ENCODE measurements around the gene CEP72. TPM values are rescaled to one million over a fixed set of nuclear protein-coding genes. Genes with fewer than 3 reads are reported as not detected.
"Not testable (repeated sequence)": the region's sequence is repeated elsewhere in the genome, so short reads cannot be mapped to it uniquely, and the experiment has no call there.

Gene CEP72
- polyA plus RNA-seq, 1 donor = 12.6 TPM

- no peak for DNase-seq
These were observed 72.6 kb downstream of the CEP72 start for GRCh38 chr5:684751-685216.

GRCh38 chr5:685262-686171 lies 73.4 kb downstream of the CEP72 start:
- no peak for DNase-seq

GRCh38 chr5:686172-686523 lies 74.0 kb downstream of the CEP72 start:
- DNase-seq = not testable (repeated sequence)

- DNase-seq = not testable (repeated sequence)
These were observed 74.8 kb downstream of the CEP72 start for GRCh38 chr5:686936-687335.

- not testable (repeated sequence) for DNase-seq
These were observed 76.3 kb downstream of the CEP72 start for GRCh38 chr5:688348-689010.

- DNase-seq = not testable (repeated sequence)
These were observed 78.2 kb downstream of the CEP72 start for GRCh38 chr5:690293-690692.

- not testable (repeated sequence) for DNase-seq
These were observed 78.9 kb downstream of the CEP72 start for GRCh38 chr5:691049-691448.

- no peak for DNase-seq
These were observed 79.8 kb downstream of the CEP72 start for GRCh38 chr5:691817-692528.

- DNase-seq = not testable (repeated sequence)
These were observed 80.4 kb downstream of the CEP72 start for GRCh38 chr5:692529-693041.

GRCh38 chr5:693271-694041 lies 81.3 kb downstream of the CEP72 start, which contains the start of gene TPPP:
TSS of gene TPPP (minus strand) at chr5:693352. CDS start at chr5:678060, 15,292 bp downstream.
- peak; percentile 85 for DNase-seq

GRCh38 chr5:694042-694431 lies 81.9 kb downstream of the CEP72 start:
- not testable (repeated sequence) for DNase-seq

GRCh38 chr5:695475-695874 lies 83.3 kb downstream of the CEP72 start:
- DNase-seq = not testable (repeated sequence)

- DNase-seq = not testable (repeated sequence)
These were observed 84.1 kb downstream of the CEP72 start for GRCh38 chr5:696191-696590.

GRCh38 chr5:696753-697702 lies 84.9 kb downstream of the CEP72 start:
- DNase-seq = not testable (repeated sequence)

Other genes starting within 250 kb of the CEP72 start
- 67.2 TPM for gene EXOC3, start 169.2 kb upstream of the CEP72 start, polyA plus RNA-seq (ENCODE audit: insufficient read length)
- 60.6 TPM for gene SLC9A3, start 87.9 kb upstream of the CEP72 start, polyA plus RNA-seq (ENCODE audit: insufficient read length)
- 7.3 TPM for gene TPPP, start 81.0 kb downstream of the CEP72 start, polyA plus RNA-seq (ENCODE audit: insufficient read length)
- gene ZDHHC11B, start 172.4 kb downstream of the CEP72 start, polyA plus RNA-seq (ENCODE audit: insufficient read length) = 8.9 TPM
- 14.7 TPM for gene ZDHHC11, start 238.6 kb downstream of the CEP72 start, polyA plus RNA-seq (ENCODE audit: insufficient read length)